OCI-LY7 (cell line): ENCODE measurements around the gene JAZF1. TPM values are rescaled to one million over a fixed set of nuclear protein-coding genes. Genes with fewer than 3 reads are reported as not detected.

Experiments
- BruUV-seq: library from RNA; stranded (reverse); fragments of 400-500 nt; replicated peaks from 2 replicates; lab custom pipeline; 2021; lab: Mats Ljungman, UMichigan
- CTCF ChIA-PET: fragments of 300-600 bp; sonication (Branson Sonifier 250); formaldehyde crosslinking; loops from one replicate; lab custom pipeline; 2022; ENCODE audit warnings: antibody characterized with exemption; ENCODE audit not compliant: unreplicated experiment; lab: Charles Lee
- POLR2A ChIA-PET: fragments of 300-600 bp; sonication (Branson Sonifier 250); formaldehyde crosslinking; loops from one replicate; lab custom pipeline; 2022; ENCODE audit warnings: antibody characterized with exemption; lab: Charles Lee
- DNase-seq: peaks from one replicate; pipeline ENCODE4 v3.0.0-alpha.2; 2015; ENCODE audit warnings: low spot score
- H2AFZ ChIP-seq: fragments of 200-600 bp; sonication (generic), shearing (Covaris generic); 2 replicates; pipeline ENCODE4 v1.6.1; 2014; ENCODE audit warnings: mild to moderate bottlenecking, antibody characterized with exemption, low read length, moderate library complexity
- H3K27ac ChIP-seq: fragments of 200-600 bp; sonication (generic); 2 replicates; pipeline ENCODE4 v1.5.1; 2014; ENCODE audit warnings: mixed run types, low read depth, mild to moderate bottlenecking, moderate library complexity, low read length, inconsistent platforms; ENCODE audit not compliant: poor library complexity, severe bottlenecking
- H3K36me3 ChIP-seq: fragments of 200-600 bp; sonication (generic); 2 replicates; pipeline ENCODE4 v1.6.1; 2014; ENCODE audit warnings: mild to moderate bottlenecking, antibody characterized with exemption, low read length, moderate library complexity, mixed read lengths; ENCODE audit not compliant: insufficient read depth
- H3K4me1 ChIP-seq: fragments of 200-600 bp; sonication (generic); 2 replicates; pipeline ENCODE4 v1.5.1; 2014; ENCODE audit warnings: mild to moderate bottlenecking, low read length; ENCODE audit not compliant: insufficient read depth, poor library complexity, severe bottlenecking
- H3K4me2 ChIP-seq: fragments of 200-600 bp; sonication (generic); 2 replicates; pipeline ENCODE4 v1.6.1; 2014; ENCODE audit warnings: mild to moderate bottlenecking, low read length
- H3K4me3 ChIP-seq: fragments of 200-600 bp; sonication (generic); 2 replicates; pipeline ENCODE4 v1.5.1; 2014; ENCODE audit warnings: mild to moderate bottlenecking, low read depth, low read length; ENCODE audit not compliant: poor library complexity, severe bottlenecking
- H3K79me2 ChIP-seq: fragments of 200-600 bp; sonication (generic); 2 replicates; pipeline ENCODE4 v1.6.1; 2016; ENCODE audit warnings: low read depth, mild to moderate bottlenecking, low read length, moderate library complexity, mixed read lengths; ENCODE audit not compliant: insufficient read depth
- H3K9me2 ChIP-seq: fragments of 200-600 bp; sonication (generic); 2 replicates; pipeline ENCODE4 v1.6.1; 2016; ENCODE audit warnings: mild to moderate bottlenecking, low read length, mixed read lengths; ENCODE audit not compliant: insufficient read depth
- H3K9me3 ChIP-seq: fragments of 200-600 bp; sonication (generic); 2 replicates; pipeline ENCODE4 v1.6.1; 2014; ENCODE audit warnings: mild to moderate bottlenecking, mixed run types, low read length, mixed read lengths
- H4K20me1 ChIP-seq: fragments of 200-600 bp; sonication (generic); 2 replicates; pipeline ENCODE4 v1.6.1; 2014; ENCODE audit warnings: mild to moderate bottlenecking, antibody characterized with exemption, low read length, moderate library complexity, mixed read lengths; ENCODE audit not compliant: insufficient read depth
- EZH2phosphoT487 ChIP-seq: fragments of 200-600 bp; sonication (generic); IDR thresholded peaks from 2 replicates; pipeline ENCODE4 v1.6.1; 2018; ENCODE audit warnings: low read depth, borderline replicate concordance, mild to moderate bottlenecking, mixed run types, antibody characterized with exemption, low read length, moderate library complexity, mixed read lengths
- intact Hi-C: fragments of 100-400 bp; cut with micrococcal nuclease; formaldehyde crosslinking; loops from one replicate; pipeline ENCODE4 v1.10.0; 2022; ENCODE audit not compliant: unreplicated experiment
- total RNA-seq, 2 experiments: library from RNA; depleted of rRNA in 1 of 2; stranded (reverse); fragments of >200 nt in 1 of 2; shearing (Covaris generic) in 1 of 2; gene quantifications; 2 replicates each; pipeline ENCODE4 v1.2.3, GENCODE V29; 2014 to 2022
- TF ChIP-seq, protein P1 (sequence below): fragments of 200-600 bp; sonication (generic); conservative IDR thresholded peaks from 2 replicates; pipeline ENCODE4 v1.5.1; 2014; ENCODE audit warnings: mild to moderate bottlenecking, antibody characterized with exemption, low read length, moderate library complexity, mixed read lengths

The JAZF1 gene
- total RNA-seq, 2 experiments from 2014 or later = 6.3 to 25.0 TPM

- ChIA-PET CTCF (interaction anchor here (1.5 kb wide), 2 partner anchors 9 to 16 kb away, joined by 3 to 4 read pairs; no protein-coding TSS in a partner anchor), POLR2A (interaction anchor here (0.6 to 1.7 kb wide), 5 partner anchors 9 to 291 kb away, joined by 3 read pairs; no protein-coding TSS in a partner anchor)
- Histone ChIP-seq H3K4me2 (no peak overlapping the region), H3K36me3 (no peaks in the 10 kb centered on the region), H3K9me2 (no peaks in the 10 kb centered on the region), H3K4me1 (no peaks in the 10 kb centered on the region), H3K4me3 (no peak overlapping the region), H3K9me3 (no peaks in the 10 kb centered on the region), H3K79me2 (no peaks in the 10 kb centered on the region), H3K27ac (no peak overlapping the region), H4K20me1 (peaks cover 4% of the 10 kb centered on the region), H2AFZ (no peak overlapping the region)
- TF ChIP-seq, protein P1, sequence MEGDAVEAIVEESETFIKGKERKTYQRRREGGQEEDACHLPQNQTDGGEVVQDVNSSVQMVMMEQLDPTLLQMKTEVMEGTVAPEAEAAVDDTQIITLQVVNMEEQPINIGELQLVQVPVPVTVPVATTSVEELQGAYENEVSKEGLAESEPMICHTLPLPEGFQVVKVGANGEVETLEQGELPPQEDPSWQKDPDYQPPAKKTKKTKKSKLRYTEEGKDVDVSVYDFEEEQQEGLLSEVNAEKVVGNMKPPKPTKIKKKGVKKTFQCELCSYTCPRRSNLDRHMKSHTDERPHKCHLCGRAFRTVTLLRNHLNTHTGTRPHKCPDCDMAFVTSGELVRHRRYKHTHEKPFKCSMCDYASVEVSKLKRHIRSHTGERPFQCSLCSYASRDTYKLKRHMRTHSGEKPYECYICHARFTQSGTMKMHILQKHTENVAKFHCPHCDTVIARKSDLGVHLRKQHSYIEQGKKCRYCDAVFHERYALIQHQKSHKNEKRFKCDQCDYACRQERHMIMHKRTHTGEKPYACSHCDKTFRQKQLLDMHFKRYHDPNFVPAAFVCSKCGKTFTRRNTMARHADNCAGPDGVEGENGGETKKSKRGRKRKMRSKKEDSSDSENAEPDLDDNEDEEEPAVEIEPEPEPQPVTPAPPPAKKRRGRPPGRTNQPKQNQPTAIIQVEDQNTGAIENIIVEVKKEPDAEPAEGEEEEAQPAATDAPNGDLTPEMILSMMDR = no peak
- TF ChIP-seq EZH2phosphoT487 = no peak
- intact Hi-C loops = no loop called here
- no peak for DNase-seq
- no TSS peak for BruUV-seq
These were observed 111.2 kb downstream of the JAZF1 start for GRCh38 chr7:28069388-28069787.

- intact Hi-C loops = no loop called here
- no peaks in the 10 kb centered on the region for H3K79me2 ChIP-seq
- no peaks in the 10 kb centered on the region; the same call in 1 of the 2 replicates for H4K20me1 ChIP-seq
- no peak overlapping the region for H3K27ac ChIP-seq
- ChIA-PET CTCF (interaction anchor here (1.5 kb wide), 1 partner anchor 16 kb away, joined by 4 read pairs; no protein-coding TSS in a partner anchor), POLR2A (interaction anchor here (0.7 to 0.9 kb wide), 2 partner anchors 9 to 92 kb away, joined by 3 read pairs; no protein-coding TSS in a partner anchor)
- BruUV-seq = no TSS peak
- no peaks in the 10 kb centered on the region for H3K4me1 ChIP-seq
- H3K9me2 ChIP-seq = no peaks in the 10 kb centered on the region
- TF ChIP-seq, protein P1 = no peak
- no peak for TF ChIP-seq EZH2phosphoT487
- H3K36me3 ChIP-seq = no peaks in the 10 kb centered on the region
- H3K4me2 ChIP-seq = no peak overlapping the region
- H3K4me3 ChIP-seq = no peak overlapping the region
- H2AFZ ChIP-seq = no peak overlapping the region
- no peak for DNase-seq
- no peaks in the 10 kb centered on the region for H3K9me3 ChIP-seq
These were observed 111.8 kb downstream of the JAZF1 start for GRCh38 chr7:28068811-28069216.

DNA sequence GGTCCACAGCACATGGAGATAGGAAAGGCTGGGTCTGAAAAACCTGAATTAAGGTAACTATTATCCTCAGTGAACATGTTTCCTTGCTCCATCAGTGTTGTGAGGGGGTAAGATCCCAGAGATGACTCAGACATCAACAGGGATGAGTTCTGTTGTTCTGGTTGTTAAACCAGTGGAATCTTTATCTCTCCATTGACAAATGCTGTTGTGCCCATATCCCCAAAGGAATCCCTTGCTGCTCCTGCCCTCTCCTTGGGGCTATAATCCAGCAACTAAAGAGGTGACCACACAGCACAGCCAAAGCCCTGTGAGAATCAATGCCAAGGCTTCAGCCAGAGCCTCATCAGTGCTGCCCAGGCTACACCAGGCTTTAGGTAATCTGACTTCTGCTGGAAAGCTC, 113.4 kb downstream of the JAZF1 start:
- intact Hi-C loops = no loop called here
- Histone ChIP-seq H4K20me1 (peaks cover 3% of the 10 kb centered on the region; the same call in 1 of the 2 replicates), H3K27ac (no peak overlapping the region), H3K36me3 (no peaks in the 10 kb centered on the region), H3K4me3 (no peak overlapping the region), H2AFZ (no peak overlapping the region), H3K4me1 (no peaks in the 10 kb centered on the region), H3K9me2 (no peaks in the 10 kb centered on the region), H3K4me2 (no peak overlapping the region), H3K79me2 (no peaks in the 10 kb centered on the region), H3K9me3 (no peaks in the 10 kb centered on the region)
- DNase-seq = no peak
- ChIA-PET CTCF (no interaction called here), POLR2A (interaction anchor here (0.5 kb wide), 1 partner anchor 23 kb away, joined by 3 read pairs; no protein-coding TSS in a partner anchor)
- TF ChIP-seq, protein P1 = no peak
- no peak for TF ChIP-seq EZH2phosphoT487
- no TSS peak for BruUV-seq
